OCI-LY7 (cell line): ENCODE results near the gene NAV2.

ENCODE experiments used
- EZH2phosphoT487 ChIP-seq: fragments of 200-600 bp; sonication (generic); IDR thresholded peaks from 2 replicates; pipeline ENCODE4 v1.6.1; 2018; ENCODE audit warnings: low read depth, borderline replicate concordance, mild to moderate bottlenecking, mixed run types, antibody characterized with exemption, low read length, moderate library complexity, mixed read lengths
- TF ChIP-seq, protein P1 (sequence below): fragments of 200-600 bp; sonication (generic); conservative IDR thresholded peaks from 2 replicates; pipeline ENCODE4 v1.5.1; 2014; ENCODE audit warnings: mild to moderate bottlenecking, antibody characterized with exemption, low read length, moderate library complexity, mixed read lengths

DNA sequence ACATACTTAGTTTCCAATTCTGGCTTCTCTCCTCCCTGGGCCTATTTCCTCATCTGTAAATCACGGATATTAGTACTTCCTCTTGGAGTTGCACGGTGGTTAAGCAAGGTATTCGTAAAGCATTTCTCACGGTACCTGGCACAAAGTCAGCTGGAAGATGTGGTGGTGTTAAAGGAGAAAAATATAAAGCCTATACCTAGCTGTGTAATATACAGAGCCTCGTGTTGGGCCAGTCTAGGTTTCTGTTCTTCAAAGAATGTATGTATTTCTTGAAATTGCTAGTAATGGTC lies 400.5 kb downstream of the NAV2 start:
- TF ChIP-seq, protein P1, sequence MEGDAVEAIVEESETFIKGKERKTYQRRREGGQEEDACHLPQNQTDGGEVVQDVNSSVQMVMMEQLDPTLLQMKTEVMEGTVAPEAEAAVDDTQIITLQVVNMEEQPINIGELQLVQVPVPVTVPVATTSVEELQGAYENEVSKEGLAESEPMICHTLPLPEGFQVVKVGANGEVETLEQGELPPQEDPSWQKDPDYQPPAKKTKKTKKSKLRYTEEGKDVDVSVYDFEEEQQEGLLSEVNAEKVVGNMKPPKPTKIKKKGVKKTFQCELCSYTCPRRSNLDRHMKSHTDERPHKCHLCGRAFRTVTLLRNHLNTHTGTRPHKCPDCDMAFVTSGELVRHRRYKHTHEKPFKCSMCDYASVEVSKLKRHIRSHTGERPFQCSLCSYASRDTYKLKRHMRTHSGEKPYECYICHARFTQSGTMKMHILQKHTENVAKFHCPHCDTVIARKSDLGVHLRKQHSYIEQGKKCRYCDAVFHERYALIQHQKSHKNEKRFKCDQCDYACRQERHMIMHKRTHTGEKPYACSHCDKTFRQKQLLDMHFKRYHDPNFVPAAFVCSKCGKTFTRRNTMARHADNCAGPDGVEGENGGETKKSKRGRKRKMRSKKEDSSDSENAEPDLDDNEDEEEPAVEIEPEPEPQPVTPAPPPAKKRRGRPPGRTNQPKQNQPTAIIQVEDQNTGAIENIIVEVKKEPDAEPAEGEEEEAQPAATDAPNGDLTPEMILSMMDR, result no peak
- no peak for TF ChIP-seq EZH2phosphoT487
